Suprapubic skin (tissue), 3 donors: Measurements from ENCODE around the gene TSPYL4.

Source experiments
- CTCF ChIP-seq, 2 donors: fragments of 200-600 bp in 1 of 2; fragments of 450-650 bp in 1 of 2; sonication (generic) in 1 of 2; IDR thresholded peaks; one replicate each; pipeline ENCODE4 v1.5.1; 2016 to 2019; ENCODE audit warnings: antibody characterized with exemption in 2 of 2, mild to moderate bottlenecking in 1 of 2, moderate library complexity in 1 of 2
- POLR2AphosphoS5 ChIP-seq, 3 donors: sonication (generic); formaldehyde crosslinking; IDR thresholded peaks; one replicate each; pipeline ENCODE4 v1.6.1; 2017; ENCODE audit warnings: antibody characterized with exemption in 3 of 3

- TF ChIP-seq CTCF (IDR thresholded peaks at IDR 0.05), result no peak
- no peak for TF ChIP-seq POLR2AphosphoS5 (IDR thresholded peaks at IDR 0.05)
Measured at GRCh38 chr6:116208056-116208785, 45.7 kb downstream of the TSPYL4 start.
